ENCODE measurements around the gene TMOD1. TPM values are rescaled to one million over a fixed set of nuclear protein-coding genes. Genes with fewer than 3 reads are reported as not detected.
"Not testable (repeated sequence)": the region's sequence is repeated elsewhere in the genome, so short reads cannot be mapped to it uniquely, and the experiment has no call there.

TMOD1 gene
- total and polyA plus RNA-seq, 4 donors: 9.2 to 20.0 (median 14.1) TPM

DNA sequence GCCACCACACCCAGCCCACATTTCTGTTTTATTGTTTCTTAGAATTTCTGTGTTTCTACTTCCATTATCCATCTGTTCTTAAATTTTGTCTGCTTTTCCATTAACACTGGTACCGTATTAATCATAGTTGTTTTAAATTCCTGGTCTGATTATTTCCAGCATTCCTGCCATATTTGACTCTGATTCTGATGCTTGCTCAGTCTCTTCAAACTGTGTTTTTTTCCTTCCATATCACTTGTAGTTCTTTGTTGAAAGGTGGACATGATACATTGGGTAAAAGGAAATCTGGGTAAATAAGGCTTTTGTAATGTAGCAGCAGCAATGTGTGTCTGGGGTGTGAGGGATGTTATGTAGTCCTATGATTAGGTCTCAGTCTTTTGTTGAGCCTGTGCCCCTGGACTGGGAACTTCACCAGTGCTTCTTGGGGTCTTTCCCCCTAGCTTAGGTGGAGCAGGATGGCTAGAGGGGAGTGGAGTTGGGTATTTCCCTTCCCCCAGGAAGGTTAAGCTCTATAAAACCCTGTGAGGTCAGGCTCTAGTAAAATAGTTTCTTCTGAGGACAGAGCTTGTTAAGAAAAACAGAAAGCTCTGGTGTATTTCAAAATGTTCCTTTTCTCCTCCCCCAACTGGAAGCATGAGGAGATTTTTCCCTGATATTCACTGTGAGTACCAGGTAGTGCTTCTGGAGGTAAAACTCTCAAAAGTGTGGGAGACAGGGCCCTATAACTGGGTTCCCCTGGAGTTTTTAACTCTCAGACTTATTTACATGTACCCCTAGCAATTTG lies 10.1 kb upstream of the TMOD1 start:
- H3K4me1 ChIP-seq (ENCODE audit: control insufficient read depth in 4 of 4, insufficient read depth in 4 of 4, low read length in 3 of 4): no peaks in the 10 kb centered on the region
- peaks cover 0 to 2% (median under 1%) of the 10 kb centered on the region in 4 donors for H3K9me3 ChIP-seq (ENCODE audit: control insufficient read depth in 4 of 4, low read length in 3 of 4)
- H3K36me3 ChIP-seq (ENCODE audit: control insufficient read depth in 4 of 4, insufficient read depth in 3 of 4, low read depth in 1 of 4, low read length in 3 of 4): peaks cover 3 to 12% (median 6%) of the 10 kb centered on the region in 4 donors
- H3K9ac ChIP-seq (ENCODE audit: low read depth in 1 of 2, low read length in 2 of 2): no peak overlapping the region
- H3K4me3 ChIP-seq (ENCODE audit: low read depth in 1 of 3, low read length in 3 of 3): no peak overlapping the region
- DNase-seq (ENCODE audit: low spot score): no peak
- WGBS: 94% methylated on average over 1 of the region's 1 CpG
- no peak for TF ChIP-seq FOXA2 (IDR thresholded peaks at IDR 0.05)
- no peak for TF ChIP-seq EGR1 (IDR thresholded peaks at IDR 0.05; ENCODE audit: low read depth in 2 of 2)
- TF ChIP-seq SP1 (IDR thresholded peaks at IDR 0.05): no peak
- TF ChIP-seq, protein P1, sequence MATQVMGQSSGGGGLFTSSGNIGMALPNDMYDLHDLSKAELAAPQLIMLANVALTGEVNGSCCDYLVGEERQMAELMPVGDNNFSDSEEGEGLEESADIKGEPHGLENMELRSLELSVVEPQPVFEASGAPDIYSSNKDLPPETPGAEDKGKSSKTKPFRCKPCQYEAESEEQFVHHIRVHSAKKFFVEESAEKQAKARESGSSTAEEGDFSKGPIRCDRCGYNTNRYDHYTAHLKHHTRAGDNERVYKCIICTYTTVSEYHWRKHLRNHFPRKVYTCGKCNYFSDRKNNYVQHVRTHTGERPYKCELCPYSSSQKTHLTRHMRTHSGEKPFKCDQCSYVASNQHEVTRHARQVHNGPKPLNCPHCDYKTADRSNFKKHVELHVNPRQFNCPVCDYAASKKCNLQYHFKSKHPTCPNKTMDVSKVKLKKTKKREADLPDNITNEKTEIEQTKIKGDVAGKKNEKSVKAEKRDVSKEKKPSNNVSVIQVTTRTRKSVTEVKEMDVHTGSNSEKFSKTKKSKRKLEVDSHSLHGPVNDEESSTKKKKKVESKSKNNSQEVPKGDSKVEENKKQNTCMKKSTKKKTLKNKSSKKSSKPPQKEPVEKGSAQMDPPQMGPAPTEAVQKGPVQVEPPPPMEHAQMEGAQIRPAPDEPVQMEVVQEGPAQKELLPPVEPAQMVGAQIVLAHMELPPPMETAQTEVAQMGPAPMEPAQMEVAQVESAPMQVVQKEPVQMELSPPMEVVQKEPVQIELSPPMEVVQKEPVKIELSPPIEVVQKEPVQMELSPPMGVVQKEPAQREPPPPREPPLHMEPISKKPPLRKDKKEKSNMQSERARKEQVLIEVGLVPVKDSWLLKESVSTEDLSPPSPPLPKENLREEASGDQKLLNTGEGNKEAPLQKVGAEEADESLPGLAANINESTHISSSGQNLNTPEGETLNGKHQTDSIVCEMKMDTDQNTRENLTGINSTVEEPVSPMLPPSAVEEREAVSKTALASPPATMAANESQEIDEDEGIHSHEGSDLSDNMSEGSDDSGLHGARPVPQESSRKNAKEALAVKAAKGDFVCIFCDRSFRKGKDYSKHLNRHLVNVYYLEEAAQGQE (IDR thresholded peaks at IDR 0.05): no peak
- TF ChIP-seq JUND (IDR thresholded peaks at IDR 0.05): no peak
- H3K27ac ChIP-seq (ENCODE audit: low read depth in 1 of 2, low read length in 2 of 2): no peak overlapping the region
- H3K27me3 ChIP-seq (ENCODE audit: control insufficient read depth in 4 of 4, insufficient read depth in 4 of 4, low read length in 3 of 4): no peaks in the 10 kb centered on the region

DNA sequence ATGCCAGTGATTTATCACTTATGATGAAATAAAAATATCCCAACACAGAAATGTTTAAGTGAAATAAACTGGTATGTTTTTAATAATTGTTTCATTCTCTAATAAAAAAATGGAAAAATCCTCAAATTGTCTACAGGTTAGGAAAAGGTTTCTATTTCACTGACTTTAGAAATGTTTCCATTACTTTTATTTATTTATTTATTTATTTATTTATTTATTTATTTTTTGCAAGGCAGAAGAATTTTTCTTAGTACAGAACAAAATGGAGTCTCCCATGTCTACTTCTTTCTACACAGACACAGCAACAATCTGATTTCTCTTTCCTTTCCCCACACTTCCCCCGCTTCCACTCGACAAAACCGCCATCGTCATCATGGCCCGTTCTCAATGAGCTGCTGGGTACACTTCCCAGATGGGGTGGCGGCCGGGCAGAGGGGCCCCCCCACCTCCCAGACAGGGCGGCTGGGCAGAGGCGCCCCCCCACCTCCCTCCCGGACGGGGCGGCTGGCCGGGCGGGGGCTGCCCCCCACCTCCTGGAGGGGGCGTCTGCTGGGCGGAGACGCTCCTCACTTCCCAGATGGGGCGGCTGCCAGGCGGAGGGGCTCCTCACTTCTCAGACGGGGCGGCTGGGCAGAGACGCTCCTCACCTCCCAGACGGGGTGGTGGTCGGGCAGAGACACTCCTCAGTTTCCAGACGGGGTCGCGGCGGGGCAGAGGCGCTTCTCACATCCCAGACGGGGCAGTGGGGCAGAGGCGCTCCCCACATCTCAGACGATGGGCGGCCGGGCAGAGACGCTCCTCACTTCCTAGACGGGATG lies 3.7 kb upstream of the TMOD1 start:
- H3K4me1 ChIP-seq (ENCODE audit: control insufficient read depth in 4 of 4, insufficient read depth in 4 of 4, low read length in 3 of 4): peaks cover 2 to 13% (median 7%) of the 10 kb centered on the region in 4 donors
- not testable (repeated sequence) for H3K9me3 ChIP-seq (ENCODE audit: control insufficient read depth in 4 of 4, low read length in 3 of 4); DNase-seq (ENCODE audit: low spot score); H3K27ac ChIP-seq (ENCODE audit: low read depth in 1 of 2, low read length in 2 of 2); H3K9ac ChIP-seq (ENCODE audit: low read depth in 1 of 2, low read length in 2 of 2); H3K36me3 ChIP-seq (ENCODE audit: control insufficient read depth in 4 of 4, insufficient read depth in 3 of 4, low read depth in 1 of 4, low read length in 3 of 4); H3K4me3 ChIP-seq (ENCODE audit: low read depth in 1 of 3, low read length in 3 of 3); H3K27me3 ChIP-seq (ENCODE audit: control insufficient read depth in 4 of 4, insufficient read depth in 4 of 4, low read length in 3 of 4)
- WGBS: 97% methylated on average over 36 of the region's 36 CpGs

DNA sequence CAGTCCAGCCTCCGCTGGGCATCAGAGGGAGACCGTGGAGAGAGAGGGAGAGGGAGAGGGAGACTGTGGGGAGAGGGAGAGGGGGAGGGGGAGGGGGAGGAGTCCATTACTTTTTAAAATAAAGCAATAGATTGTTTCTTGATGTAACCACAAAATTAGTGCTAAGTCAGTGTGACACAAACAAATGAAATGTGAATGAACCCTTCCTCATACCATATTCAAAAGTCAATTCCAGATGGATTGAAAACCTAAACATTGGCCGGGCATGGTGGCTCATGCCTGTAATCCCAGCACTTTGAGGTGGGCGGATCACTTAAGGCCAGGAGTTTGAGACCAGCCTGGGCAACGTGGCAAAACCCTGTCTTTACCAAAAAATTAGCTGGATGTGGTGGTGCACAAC lies 2.6 kb upstream of the TMOD1 start:
- WGBS: 86% methylated on average over 5 of the region's 5 CpGs

DNA sequence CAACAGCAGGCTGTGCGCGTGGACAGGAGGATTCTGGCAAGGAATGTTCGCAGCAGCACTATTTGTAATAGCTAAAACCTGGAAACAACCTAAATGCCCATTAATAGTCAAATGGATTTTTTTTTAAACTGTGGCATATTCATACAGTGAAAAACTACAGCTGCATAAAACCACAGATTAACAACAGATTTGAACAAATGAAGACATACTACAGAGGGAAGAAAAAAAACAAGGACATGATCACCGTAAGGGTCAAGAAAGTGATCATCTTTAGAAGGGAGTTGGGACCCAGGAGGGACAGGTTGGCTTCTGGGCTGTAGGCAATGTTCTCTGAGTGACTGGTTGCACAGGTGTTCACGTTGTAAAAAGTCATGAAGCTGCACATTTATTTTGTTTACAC lies 1.2 kb upstream of the TMOD1 start:
- no peaks in the 10 kb centered on the region for H3K9me3 ChIP-seq (ENCODE audit: control insufficient read depth in 4 of 4, low read length in 3 of 4)
- WGBS: 66% methylated on average over 5 of the region's 5 CpGs
- no peak overlapping the region for H3K9ac ChIP-seq (ENCODE audit: low read depth in 1 of 2, low read length in 2 of 2)
- DNase-seq (ENCODE audit: low spot score): no peak
- peaks cover 3 to 17% (median 12%) of the 10 kb centered on the region in 4 donors for H3K4me1 ChIP-seq (ENCODE audit: control insufficient read depth in 4 of 4, insufficient read depth in 4 of 4, low read length in 3 of 4)
- no peak overlapping the region for H3K27ac ChIP-seq (ENCODE audit: low read depth in 1 of 2, low read length in 2 of 2)
- H3K36me3 ChIP-seq (ENCODE audit: control insufficient read depth in 4 of 4, insufficient read depth in 3 of 4, low read depth in 1 of 4, low read length in 3 of 4): peaks cover 0 to 4% (median 1%) of the 10 kb centered on the region in 4 donors
- no peaks in the 10 kb centered on the region for H3K27me3 ChIP-seq (ENCODE audit: control insufficient read depth in 4 of 4, insufficient read depth in 4 of 4, low read length in 3 of 4)
- H3K4me3 ChIP-seq (ENCODE audit: low read depth in 1 of 3, low read length in 3 of 3): no peak overlapping the region
- TF ChIP-seq TAF1 (conservative IDR thresholded peaks at IDR 0.05) (no peak), HNF4A (conservative IDR thresholded peaks at IDR 0.05) (no peak), RAD21 (IDR thresholded peaks at IDR 0.05) (no peak)
- TF ChIP-seq, protein P1 (IDR thresholded peaks at IDR 0.05): no peak
- TF ChIP-seq, protein P2, sequence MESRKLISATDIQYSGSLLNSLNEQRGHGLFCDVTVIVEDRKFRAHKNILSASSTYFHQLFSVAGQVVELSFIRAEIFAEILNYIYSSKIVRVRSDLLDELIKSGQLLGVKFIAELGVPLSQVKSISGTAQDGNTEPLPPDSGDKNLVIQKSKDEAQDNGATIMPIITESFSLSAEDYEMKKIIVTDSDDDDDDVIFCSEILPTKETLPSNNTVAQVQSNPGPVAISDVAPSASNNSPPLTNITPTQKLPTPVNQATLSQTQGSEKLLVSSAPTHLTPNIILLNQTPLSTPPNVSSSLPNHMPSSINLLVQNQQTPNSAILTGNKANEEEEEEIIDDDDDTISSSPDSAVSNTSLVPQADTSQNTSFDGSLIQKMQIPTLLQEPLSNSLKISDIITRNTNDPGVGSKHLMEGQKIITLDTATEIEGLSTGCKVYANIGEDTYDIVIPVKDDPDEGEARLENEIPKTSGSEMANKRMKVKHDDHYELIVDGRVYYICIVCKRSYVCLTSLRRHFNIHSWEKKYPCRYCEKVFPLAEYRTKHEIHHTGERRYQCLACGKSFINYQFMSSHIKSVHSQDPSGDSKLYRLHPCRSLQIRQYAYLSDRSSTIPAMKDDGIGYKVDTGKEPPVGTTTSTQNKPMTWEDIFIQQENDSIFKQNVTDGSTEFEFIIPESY (IDR thresholded peaks at IDR 0.05): no peak
- TF ChIP-seq, protein P3, sequence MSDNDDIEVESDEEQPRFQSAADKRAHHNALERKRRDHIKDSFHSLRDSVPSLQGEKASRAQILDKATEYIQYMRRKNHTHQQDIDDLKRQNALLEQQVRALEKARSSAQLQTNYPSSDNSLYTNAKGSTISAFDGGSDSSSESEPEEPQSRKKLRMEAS (IDR thresholded peaks at IDR 0.05): no peak

More for the DNA sequence above, 2.6 kb upstream of the TMOD1 start:
- H3K36me3 ChIP-seq (ENCODE audit: control insufficient read depth in 4 of 4, insufficient read depth in 3 of 4, low read depth in 1 of 4, low read length in 3 of 4); H3K9ac ChIP-seq (ENCODE audit: low read depth in 1 of 2, low read length in 2 of 2); H3K27ac ChIP-seq (ENCODE audit: low read depth in 1 of 2, low read length in 2 of 2); H3K27me3 ChIP-seq (ENCODE audit: control insufficient read depth in 4 of 4, insufficient read depth in 4 of 4, low read length in 3 of 4); H3K4me3 ChIP-seq (ENCODE audit: low read depth in 1 of 3, low read length in 3 of 3); H3K9me3 ChIP-seq (ENCODE audit: control insufficient read depth in 4 of 4, low read length in 3 of 4); DNase-seq (ENCODE audit: low spot score): not testable (repeated sequence)
- peaks cover 2 to 13% (median 7%) of the 10 kb centered on the region in 4 donors for H3K4me1 ChIP-seq (ENCODE audit: control insufficient read depth in 4 of 4, insufficient read depth in 4 of 4, low read length in 3 of 4)
